ENCODE results near the gene PACSIN2.

Gene PACSIN2

GRCh38 chr22:42891008-42891407 is 123.9 kb downstream of the PACSIN2 start:
- in situ Hi-C loops (cut with MboI; ENCODE audit: low sequenced_read_pairs), result no loop called here

DNA sequence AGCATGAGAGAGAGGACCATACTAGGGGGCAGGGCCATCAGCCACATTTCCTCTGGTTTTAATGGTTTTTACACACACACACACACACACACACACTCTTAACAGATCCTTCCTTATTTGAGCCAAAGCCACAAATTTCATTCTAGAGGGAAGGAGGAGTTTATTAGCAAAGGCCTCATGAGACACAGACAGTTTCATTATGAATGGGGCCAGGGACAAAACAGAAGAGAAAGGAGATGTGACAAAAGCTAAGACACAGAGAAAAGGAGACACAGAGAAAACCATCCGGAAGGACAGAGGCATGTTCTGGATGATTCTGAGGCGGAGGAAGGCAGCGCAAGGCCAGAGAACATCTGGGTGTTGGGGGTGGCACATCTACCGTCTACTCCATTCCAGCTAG is 125.6 kb downstream of the PACSIN2 start:
- in situ Hi-C loops (cut with MboI; ENCODE audit: low sequenced_read_pairs), result no loop called here

- in situ Hi-C loops (cut with MboI; ENCODE audit: low sequenced_read_pairs), result no loop called here
Measured at GRCh38 chr22:42887523-42888507, 127.1 kb downstream of the PACSIN2 start.

DNA sequence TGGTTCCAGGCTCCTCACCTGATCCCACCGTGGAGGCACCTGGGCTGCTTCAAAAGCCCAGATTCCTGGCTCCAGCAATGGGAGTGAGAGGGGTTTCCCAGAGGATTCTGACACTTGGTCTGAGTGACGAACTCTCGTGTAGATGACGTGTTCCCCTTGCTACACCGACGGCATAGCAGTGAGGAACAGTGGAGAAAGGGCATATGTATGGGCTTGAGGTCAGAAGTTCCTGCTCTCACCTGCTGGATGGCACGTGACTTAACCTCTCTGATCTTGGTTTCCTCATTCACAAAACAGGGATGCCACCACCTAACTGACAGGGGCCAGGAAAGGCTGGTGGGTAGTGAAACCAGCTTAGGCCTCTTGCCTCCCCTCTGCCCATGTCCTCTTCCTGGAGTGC is 127.8 kb downstream of the PACSIN2 start:
- in situ Hi-C loops (cut with MboI; ENCODE audit: low sequenced_read_pairs), result no loop called here

- in situ Hi-C loops (cut with MboI; ENCODE audit: low sequenced_read_pairs), result no loop called here
Measured at GRCh38 chr22:42885446-42885845, 129.5 kb downstream of the PACSIN2 start.

- in situ Hi-C loops (cut with MboI; ENCODE audit: low sequenced_read_pairs), result no loop called here
Measured at GRCh38 chr22:42884616-42885375, 130.2 kb downstream of the PACSIN2 start.

- in situ Hi-C loops (cut with MboI; ENCODE audit: low sequenced_read_pairs), result no loop called here
Measured at GRCh38 chr22:42883970-42884369, 131.0 kb downstream of the PACSIN2 start.

- in situ Hi-C loops (cut with MboI; ENCODE audit: low sequenced_read_pairs), result no loop called here
Measured at GRCh38 chr22:42883121-42883520, 131.8 kb downstream of the PACSIN2 start.

GRCh38 chr22:42881982-42882656 is 132.8 kb downstream of the PACSIN2 start:
- in situ Hi-C loops (cut with MboI; ENCODE audit: low sequenced_read_pairs), result no loop called here

DNA sequence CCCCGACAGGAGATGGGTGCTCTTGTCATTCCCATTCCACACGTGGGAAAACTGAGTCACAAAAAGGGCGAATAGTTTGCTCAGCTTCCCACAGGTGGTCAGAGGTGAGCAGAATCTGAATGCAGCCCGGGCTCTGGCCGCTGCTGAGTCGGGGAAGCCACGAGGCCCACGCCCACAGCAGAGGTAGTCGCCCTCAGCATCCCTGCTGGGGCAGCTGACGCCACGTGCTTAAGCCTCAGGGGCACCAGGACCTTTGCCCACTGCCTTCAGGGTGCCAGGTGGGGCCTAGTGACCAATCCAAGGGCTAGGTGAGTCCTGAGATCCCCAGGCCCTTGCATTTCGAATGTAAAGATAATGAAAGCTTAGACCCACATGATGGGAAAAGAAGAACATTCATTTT is 133.7 kb downstream of the PACSIN2 start:
- in situ Hi-C loops (cut with MboI; ENCODE audit: low sequenced_read_pairs), result no loop called here

DNA sequence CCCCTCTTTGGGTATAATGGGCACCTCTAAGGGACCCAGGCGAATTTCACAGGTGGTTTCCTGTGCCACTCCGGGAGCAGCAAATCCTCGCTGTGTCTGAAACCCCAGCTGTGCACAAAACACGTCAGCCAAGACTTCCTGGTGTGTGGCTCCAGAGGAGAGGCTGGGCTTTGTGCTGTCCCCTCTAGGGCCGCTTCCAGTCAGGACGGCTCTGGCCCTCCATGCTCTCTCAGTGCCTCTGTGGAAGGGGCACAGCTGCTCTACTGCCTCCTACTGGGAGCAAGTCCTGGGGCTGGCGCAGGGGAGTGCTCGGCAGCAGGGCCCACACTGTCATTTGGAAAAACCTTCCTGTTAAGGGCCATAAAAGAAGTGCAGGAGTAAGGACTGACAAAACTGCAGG is 134.1 kb downstream of the PACSIN2 start:
- in situ Hi-C loops (cut with MboI; ENCODE audit: low sequenced_read_pairs), result no loop called here

GRCh38 chr22:42879371-42880021 is 135.5 kb downstream of the PACSIN2 start:
- in situ Hi-C loops (cut with MboI; ENCODE audit: low sequenced_read_pairs), result loop anchor here (10.0 kb wide), 1 partner anchor 85 kb away; no protein-coding TSS in a partner anchor

GRCh38 chr22:42878561-42879305 is 136.2 kb downstream of the PACSIN2 start:
- in situ Hi-C loops (cut with MboI; ENCODE audit: low sequenced_read_pairs), result loop anchor here (10.0 kb wide), 1 partner anchor 86 kb away; no protein-coding TSS in a partner anchor

DNA sequence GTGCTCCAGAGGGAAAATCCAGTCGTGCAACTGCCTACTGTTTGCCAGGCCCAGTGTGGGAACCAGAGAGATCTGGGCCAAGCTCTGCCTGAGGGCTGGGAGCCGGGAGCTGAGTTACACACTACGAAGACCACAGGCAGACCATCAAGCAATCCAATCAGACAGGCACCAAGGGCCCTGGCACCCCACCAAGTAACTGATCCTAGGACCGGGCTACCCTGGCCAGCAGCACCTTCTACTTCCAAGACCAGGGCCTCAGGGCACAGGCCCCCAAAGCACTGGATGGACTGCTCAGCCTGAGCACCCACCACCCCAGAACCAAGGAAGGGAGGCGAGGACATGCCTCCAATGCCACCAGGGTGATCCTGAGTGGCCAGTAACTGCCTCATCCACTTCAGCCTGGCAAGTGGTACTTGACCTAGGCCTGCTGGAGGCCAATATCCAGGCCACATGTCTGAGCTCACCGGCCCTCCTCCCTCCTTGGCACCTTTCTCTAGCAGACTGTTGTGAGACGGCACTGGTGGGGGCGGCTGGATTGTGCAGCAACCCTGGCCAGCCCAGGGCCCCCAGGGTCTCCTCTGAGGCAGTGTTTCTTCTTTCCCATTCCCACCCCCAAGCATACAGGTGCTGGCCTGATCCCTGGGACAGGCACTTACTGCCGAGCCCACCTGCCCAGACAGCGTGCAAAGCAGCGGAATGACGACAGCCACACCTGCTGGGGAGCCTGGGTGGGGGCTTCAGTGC is 137.2 kb downstream of the PACSIN2 start:
- in situ Hi-C loops (cut with MboI; ENCODE audit: low sequenced_read_pairs), result loop anchor here (10.0 kb wide), 1 partner anchor 87 kb away; no protein-coding TSS in a partner anchor

DNA sequence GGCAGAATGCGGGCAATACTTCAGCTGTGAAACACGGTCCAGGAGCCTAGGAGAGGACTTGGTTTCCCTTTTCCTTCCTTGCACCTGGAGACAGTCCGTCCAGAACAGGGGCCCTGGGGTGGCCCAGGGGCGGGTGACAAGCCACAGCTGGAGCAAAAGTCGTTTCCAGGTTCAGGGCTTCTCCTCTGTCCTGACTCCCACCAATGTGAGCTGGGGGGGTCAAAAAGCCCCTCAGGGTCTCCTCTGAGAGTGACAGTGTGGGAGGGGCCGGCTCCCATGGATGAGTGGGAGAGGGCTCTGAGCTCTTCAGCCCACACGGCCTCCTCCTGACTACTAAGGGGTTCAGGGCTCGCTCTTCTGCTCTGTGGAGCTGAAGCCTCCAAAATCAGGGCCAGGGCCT is 137.8 kb downstream of the PACSIN2 start:
- in situ Hi-C loops (cut with MboI; ENCODE audit: low sequenced_read_pairs), result loop anchor here (10.0 kb wide), 1 partner anchor 88 kb away; no protein-coding TSS in a partner anchor

DNA sequence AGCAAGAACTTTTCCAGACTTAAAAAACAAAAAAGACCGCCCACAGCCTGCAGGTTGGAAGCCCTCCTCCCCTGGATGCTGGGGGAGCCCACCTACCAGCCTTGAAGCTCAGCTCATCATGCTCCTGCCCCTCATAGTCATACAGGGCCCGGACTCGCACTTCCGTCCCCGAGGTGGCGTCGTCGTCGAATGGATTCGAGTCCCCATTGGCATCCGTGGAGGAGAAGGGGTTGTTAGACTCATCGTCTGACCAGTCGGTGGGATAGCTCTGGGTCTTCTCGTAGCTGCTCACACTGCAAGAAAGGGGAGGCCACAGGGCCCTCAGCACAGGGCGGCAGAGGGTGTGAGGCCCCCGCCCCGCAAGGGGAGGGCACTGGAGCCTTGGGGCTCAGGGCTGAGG is 138.9 kb downstream of the PACSIN2 start:
- in situ Hi-C loops (cut with MboI; ENCODE audit: low sequenced_read_pairs), result loop anchor here (10.0 kb wide), 1 partner anchor 89 kb away; no protein-coding TSS in a partner anchor

DNA sequence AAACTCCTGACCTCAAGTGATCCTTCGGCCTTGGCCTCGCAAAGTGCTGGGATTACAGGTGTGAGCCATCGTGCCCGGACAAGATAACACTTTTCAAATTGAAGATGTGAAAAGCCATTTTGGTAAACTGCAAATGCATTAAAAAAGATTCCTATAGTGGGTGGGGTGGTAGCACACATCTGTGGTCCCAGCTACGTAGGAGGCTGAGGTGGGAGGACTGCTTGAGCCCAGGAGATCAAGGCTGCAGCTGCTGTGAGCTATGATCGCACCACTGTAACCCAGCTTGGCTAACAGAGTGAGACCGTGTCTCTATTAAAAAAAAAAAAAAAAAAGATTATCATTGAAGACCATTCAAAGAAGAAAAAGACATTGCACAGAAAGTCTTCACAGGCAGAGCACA is 140.9 kb downstream of the PACSIN2 start:
- in situ Hi-C loops (cut with MboI; ENCODE audit: low sequenced_read_pairs), result loop anchor here (10.0 kb wide), 1 partner anchor 91 kb away; no protein-coding TSS in a partner anchor

DNA sequence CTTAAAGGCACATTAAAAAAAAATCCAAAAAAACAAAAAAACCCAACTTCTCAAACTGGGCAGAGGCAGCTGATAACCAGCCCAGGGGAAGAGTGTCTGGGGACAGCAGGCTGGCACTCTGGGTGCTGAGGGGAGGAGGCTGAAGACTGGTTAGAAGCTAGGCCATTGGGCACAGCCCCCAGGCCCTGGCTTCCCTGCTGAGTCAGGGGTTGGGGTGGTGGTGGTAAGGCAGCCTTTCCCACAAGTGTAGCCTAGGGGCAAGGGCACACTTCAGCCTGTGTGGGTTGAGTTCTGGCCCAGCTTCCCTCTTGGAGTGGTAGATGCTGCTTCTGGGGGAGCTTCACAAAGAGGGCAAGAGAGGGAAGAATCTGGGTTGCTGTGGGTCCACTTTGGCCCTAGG is 141.6 kb downstream of the PACSIN2 start:
- in situ Hi-C loops (cut with MboI; ENCODE audit: low sequenced_read_pairs), result loop anchor here (10.0 kb wide), 1 partner anchor 91 kb away; no protein-coding TSS in a partner anchor

- in situ Hi-C loops (cut with MboI; ENCODE audit: low sequenced_read_pairs), result loop anchor here (10.0 kb wide), 1 partner anchor 92 kb away; no protein-coding TSS in a partner anchor
Measured at GRCh38 chr22:42872821-42873220, 142.1 kb downstream of the PACSIN2 start.
